Skeletal muscle satellite cell (primary cell): ENCODE data around the gene TAS1R3.

Experiments used
- H3K27me3 ChIP-seq: 2 replicates; pipeline ENCODE4 v1.7.0; 2013; ENCODE audit warnings: low read length; ENCODE audit not compliant: control insufficient read depth, insufficient read depth
- H3K36me3 ChIP-seq: 2 replicates; pipeline ENCODE4 v1.7.0; 2013; ENCODE audit warnings: mild to moderate bottlenecking, control low read depth, low read length; ENCODE audit not compliant: insufficient read depth
- H3K4me1 ChIP-seq: 2 replicates; pipeline ENCODE4 v1.7.0; 2013; ENCODE audit warnings: low read length; ENCODE audit not compliant: control insufficient read depth, insufficient read depth
- H3K4me2 ChIP-seq: 2 replicates; pipeline ENCODE4 v1.7.0; 2013; ENCODE audit warnings: mild to moderate bottlenecking, low read length
- H3K4me3 ChIP-seq: 2 replicates; pipeline ENCODE4 v1.7.0; 2013; ENCODE audit warnings: low read length
- H3K9ac ChIP-seq: 2 replicates; pipeline ENCODE4 v1.7.0; 2013; ENCODE audit warnings: mild to moderate bottlenecking, low read depth, low read length, moderate library complexity
- H3K9me3 ChIP-seq: replicated peaks from 2 replicates; pipeline ENCODE4 v1.7.0; 2013; ENCODE audit warnings: mild to moderate bottlenecking, control low read depth, low read length

The TAS1R3 gene

GRCh38 chr1:1306661-1307260 is 24.3 kb upstream of the TAS1R3 start:
- Histone ChIP-seq H3K4me3 (peak overlapping the region; percentile 94), H3K36me3 (peaks cover 25% of the 10 kb centered on the region), H3K27me3 (no peaks in the 10 kb centered on the region), H3K9me3 (no peaks in the 10 kb centered on the region), H3K4me1 (peaks cover 43% of the 10 kb centered on the region), H3K9ac (peak overlapping the region; percentile 83), H3K4me2 (peak overlapping the region; percentile 94)

- Histone ChIP-seq H3K4me2 (peak overlapping the region; percentile 94), H3K27me3 (no peaks in the 10 kb centered on the region), H3K9me3 (no peaks in the 10 kb centered on the region), H3K9ac (peak overlapping the region; percentile 83), H3K4me3 (peak overlapping the region; percentile 94), H3K4me1 (peaks cover 43% of the 10 kb centered on the region), H3K36me3 (peaks cover 29% of the 10 kb centered on the region)
Measured at GRCh38 chr1:1307261-1307922, 23.7 kb upstream of the TAS1R3 start.

GRCh38 chr1:1307923-1308755 is 22.9 kb upstream of the TAS1R3 start, which contains the start of the genes ACAP3 and PUSL1:
Gene ACAP3 (minus strand): TSS chr1:1307930. CDS start chr1:1307815, 115 bp downstream.
Gene PUSL1 (plus strand): TSS chr1:1308597. CDS start chr1:1308644, 47 bp downstream.
- H3K4me2 ChIP-seq: peak within 1 kb of the TSS; percentile 95
- no peaks in the 10 kb centered on the region for H3K9me3 ChIP-seq
- H3K4me1 ChIP-seq: peaks cover 43% of the 10 kb centered on the region
- H3K4me3 ChIP-seq: peak within 1 kb of the TSS; percentile 94
- no peaks in the 10 kb centered on the region for H3K27me3 ChIP-seq
- H3K36me3 ChIP-seq: peaks cover 33% of the 10 kb centered on the region
- H3K9ac ChIP-seq: peak within 1 kb of the TSS; percentile 90

GRCh38 chr1:1308756-1309250 is 22.3 kb upstream of the TAS1R3 start:
- Histone ChIP-seq H3K9me3 (no peaks in the 10 kb centered on the region), H3K9ac (peak overlapping the region; percentile 90), H3K4me3 (peak overlapping the region; percentile 89), H3K4me1 (peaks cover 42% of the 10 kb centered on the region), H3K36me3 (peaks cover 40% of the 10 kb centered on the region), H3K4me2 (peak overlapping the region; percentile 95), H3K27me3 (no peaks in the 10 kb centered on the region)

GRCh38 chr1:1309251-1310108 is 21.6 kb upstream of the TAS1R3 start:
- Histone ChIP-seq H3K4me1 (peaks cover 38% of the 10 kb centered on the region), H3K4me2 (peak overlapping the region; percentile 95), H3K27me3 (no peaks in the 10 kb centered on the region), H3K4me3 (peak overlapping the region; percentile 89), H3K9me3 (no peaks in the 10 kb centered on the region), H3K9ac (peak overlapping the region; percentile 90), H3K36me3 (peaks cover 46% of the 10 kb centered on the region)

- peaks cover 52% of the 10 kb centered on the region for H3K36me3 ChIP-seq
- H3K9ac ChIP-seq: no peak overlapping the region
Measured at GRCh38 chr1:1310109-1310385, 21.0 kb upstream of the TAS1R3 start.

GRCh38 chr1:1310476-1311053 is 20.5 kb upstream of the TAS1R3 start:
- Histone ChIP-seq H3K36me3 (peaks cover 55% of the 10 kb centered on the region), H3K4me2 (peak overlapping the region; percentile 95), H3K4me1 (peaks cover 27% of the 10 kb centered on the region), H3K9ac (no peak overlapping the region), H3K4me3 (no peak overlapping the region), H3K9me3 (no peaks in the 10 kb centered on the region), H3K27me3 (no peaks in the 10 kb centered on the region)

More at GRCh38 chr1:1310109-1310385, 21.0 kb upstream of the TAS1R3 start:
- H3K4me1 ChIP-seq: peaks cover 32% of the 10 kb centered on the region
- H3K4me3 ChIP-seq: no peak overlapping the region
- H3K4me2 ChIP-seq: peak overlapping the region; percentile 95
- no peaks in the 10 kb centered on the region for H3K27me3 ChIP-seq
- no peaks in the 10 kb centered on the region for H3K9me3 ChIP-seq

- H3K4me3 ChIP-seq: no peak overlapping the region
- no peaks in the 10 kb centered on the region for H3K27me3 ChIP-seq
- no peak overlapping the region for H3K9ac ChIP-seq
- H3K4me2 ChIP-seq: no peak overlapping the region
- peaks cover 58% of the 10 kb centered on the region for H3K36me3 ChIP-seq
- H3K9me3 ChIP-seq: no peaks in the 10 kb centered on the region
- H3K4me1 ChIP-seq: peaks cover 19% of the 10 kb centered on the region
Measured at GRCh38 chr1:1311107-1312104, 19.7 kb upstream of the TAS1R3 start.

- H3K4me3 ChIP-seq: no peak overlapping the region
- H3K4me1 ChIP-seq: peaks cover 15% of the 10 kb centered on the region
- no peaks in the 10 kb centered on the region for H3K9me3 ChIP-seq
- no peaks in the 10 kb centered on the region for H3K27me3 ChIP-seq
- H3K4me2 ChIP-seq: no peak overlapping the region
- H3K9ac ChIP-seq: no peak overlapping the region
- H3K36me3 ChIP-seq: peaks cover 65% of the 10 kb centered on the region
Measured at GRCh38 chr1:1312450-1313314, 18.4 kb upstream of the TAS1R3 start.
